Measurements from ENCODE around the gene CCT6B. TPM values are rescaled to one million over a fixed set of nuclear protein-coding genes. Genes with fewer than 3 reads are reported as not detected.

The CCT6B gene
- total and polyA plus RNA-seq, 2 of the 13 experiments (the other 11 are each of a cell fraction or from before 2014, with no cell fraction given), result 0.41 to 1.4 TPM

DNA sequence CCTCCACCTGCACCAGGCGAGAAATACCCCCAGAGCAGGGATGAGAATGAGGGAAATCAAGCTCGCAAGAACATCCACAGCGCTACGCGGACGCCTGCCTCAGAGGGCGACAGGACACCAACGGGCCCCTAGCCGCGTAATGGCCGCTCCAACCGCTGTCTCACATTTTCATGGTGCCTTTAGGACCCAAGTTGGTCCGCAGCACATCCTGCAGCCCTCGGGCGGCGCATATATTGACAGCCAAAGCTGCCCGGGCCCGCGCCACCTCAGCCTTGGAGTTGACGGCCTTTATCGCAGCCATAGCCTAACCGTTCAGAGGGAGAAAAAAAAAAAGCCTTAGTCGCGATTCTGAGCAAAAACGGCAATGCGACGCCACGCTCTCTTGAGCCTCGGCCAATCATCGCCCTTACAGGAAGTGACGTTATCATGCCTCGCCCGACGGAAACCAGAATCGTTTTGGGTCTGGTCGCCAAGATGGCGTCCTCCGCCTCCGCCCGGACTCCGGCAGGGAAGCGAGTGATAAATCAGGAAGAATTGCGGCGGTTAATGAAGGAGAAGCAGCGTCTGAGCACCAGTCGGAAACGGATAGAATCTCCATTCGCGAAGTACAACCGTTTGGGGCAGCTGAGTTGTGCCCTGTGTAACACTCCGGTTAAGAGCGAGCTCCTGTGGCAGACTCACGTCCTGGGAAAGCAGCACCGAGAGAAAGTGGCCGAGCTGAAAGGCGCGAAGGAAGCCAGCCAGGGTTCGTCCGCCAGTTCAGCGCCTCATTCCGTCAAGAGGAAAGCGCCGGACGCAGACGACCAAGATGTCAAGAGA is at the start of gene CCT6B, which contains the start of gene ZNF830 (continued):
- TF ChIP-seq, protein P1, sequence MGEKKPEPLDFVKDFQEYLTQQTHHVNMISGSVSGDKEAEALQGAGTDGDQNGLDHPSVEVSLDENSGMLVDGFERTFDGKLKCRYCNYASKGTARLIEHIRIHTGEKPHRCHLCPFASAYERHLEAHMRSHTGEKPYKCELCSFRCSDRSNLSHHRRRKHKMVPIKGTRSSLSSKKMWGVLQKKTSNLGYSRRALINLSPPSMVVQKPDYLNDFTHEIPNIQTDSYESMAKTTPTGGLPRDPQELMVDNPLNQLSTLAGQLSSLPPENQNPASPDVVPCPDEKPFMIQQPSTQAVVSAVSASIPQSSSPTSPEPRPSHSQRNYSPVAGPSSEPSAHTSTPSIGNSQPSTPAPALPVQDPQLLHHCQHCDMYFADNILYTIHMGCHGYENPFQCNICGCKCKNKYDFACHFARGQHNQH (CRISPR knock-in tag; IDR thresholded peaks at IDR 0.05), result peak; percentile 64
- TF ChIP-seq ZNF616 (CRISPR knock-in tag; IDR thresholded peaks at IDR 0.05; ENCODE audit: low read depth) (no peak), REL (CRISPR knock-in tag; conservative IDR thresholded peaks at IDR 0.05) (0 out of 2 replicates have a peak, but pooled peaks have one; percentile 75), FOXA1 (IDR thresholded peaks at IDR 0.05) (no peak), FOXA1 (CRISPR knock-in tag; IDR thresholded peaks at IDR 0.05) (no peak), MED8 (CRISPR knock-in tag; IDR thresholded peaks at IDR 0.05; ENCODE audit: insufficient replicate concordance) (peak; percentile 81), ARID2 (CRISPR knock-in tag; IDR thresholded peaks at IDR 0.05; ENCODE audit: borderline replicate concordance) (no peak), NFIB (CRISPR knock-in tag; IDR thresholded peaks at IDR 0.05; ENCODE audit: borderline replicate concordance) (no peak), EHMT2 (IDR thresholded peaks at IDR 0.05; ENCODE audit: borderline replicate concordance, low read depth, low read length) (peak; percentile 98), ZFP37 (CRISPR knock-in tag; IDR thresholded peaks at IDR 0.05; ENCODE audit: borderline replicate concordance) (no peak), ZNF782 (CRISPR knock-in tag; IDR thresholded peaks at IDR 0.05; ENCODE audit: borderline replicate concordance) (peak; percentile 46; the same call in 1 of the 2 replicates), HMG20A (CRISPR knock-in tag; IDR thresholded peaks at IDR 0.05; ENCODE audit: borderline replicate concordance) (no peak), POLR2A (IDR thresholded peaks at IDR 0.05; ENCODE audit: insufficient read depth in 1 of 2, low read depth in 2 of 2, low read length in 2 of 2) (peak; percentile 89 to 94), TEAD2 (CRISPR knock-in tag; IDR thresholded peaks at IDR 0.05) (no peak), EP300 (IDR thresholded peaks at IDR 0.05; ENCODE audit: low read depth in 2 of 2, low read length in 2 of 2) (no peak), EP300 (CRISPR knock-in tag; IDR thresholded peaks at IDR 0.05; ENCODE audit: borderline replicate concordance) (no peak), EED (CRISPR knock-in tag; IDR thresholded peaks at IDR 0.05) (no peak), ZMYM3 (CRISPR knock-in tag; IDR thresholded peaks at IDR 0.05) (no peak; the same call in 1 of the 2 replicates), PHF8 (CRISPR knock-in tag; IDR thresholded peaks at IDR 0.05) (peak; percentile 95)
- TF ChIP-seq, protein P2, sequence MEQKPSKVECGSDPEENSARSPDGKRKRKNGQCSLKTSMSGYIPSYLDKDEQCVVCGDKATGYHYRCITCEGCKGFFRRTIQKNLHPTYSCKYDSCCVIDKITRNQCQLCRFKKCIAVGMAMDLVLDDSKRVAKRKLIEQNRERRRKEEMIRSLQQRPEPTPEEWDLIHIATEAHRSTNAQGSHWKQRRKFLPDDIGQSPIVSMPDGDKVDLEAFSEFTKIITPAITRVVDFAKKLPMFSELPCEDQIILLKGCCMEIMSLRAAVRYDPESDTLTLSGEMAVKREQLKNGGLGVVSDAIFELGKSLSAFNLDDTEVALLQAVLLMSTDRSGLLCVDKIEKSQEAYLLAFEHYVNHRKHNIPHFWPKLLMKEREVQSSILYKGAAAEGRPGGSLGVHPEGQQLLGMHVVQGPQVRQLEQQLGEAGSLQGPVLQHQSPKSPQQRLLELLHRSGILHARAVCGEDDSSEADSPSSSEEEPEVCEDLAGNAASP (CRISPR knock-in tag; IDR thresholded peaks at IDR 0.05; ENCODE audit: borderline replicate concordance), result no peak
- TF ChIP-seq, protein P3, sequence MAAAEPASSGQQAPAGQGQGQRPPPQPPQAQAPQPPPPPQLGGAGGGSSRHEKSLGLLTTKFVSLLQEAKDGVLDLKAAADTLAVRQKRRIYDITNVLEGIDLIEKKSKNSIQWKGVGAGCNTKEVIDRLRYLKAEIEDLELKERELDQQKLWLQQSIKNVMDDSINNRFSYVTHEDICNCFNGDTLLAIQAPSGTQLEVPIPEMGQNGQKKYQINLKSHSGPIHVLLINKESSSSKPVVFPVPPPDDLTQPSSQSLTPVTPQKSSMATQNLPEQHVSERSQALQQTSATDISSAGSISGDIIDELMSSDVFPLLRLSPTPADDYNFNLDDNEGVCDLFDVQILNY (CRISPR knock-in tag; conservative IDR thresholded peaks at IDR 0.05), result no peak
- TF ChIP-seq, protein P4, sequence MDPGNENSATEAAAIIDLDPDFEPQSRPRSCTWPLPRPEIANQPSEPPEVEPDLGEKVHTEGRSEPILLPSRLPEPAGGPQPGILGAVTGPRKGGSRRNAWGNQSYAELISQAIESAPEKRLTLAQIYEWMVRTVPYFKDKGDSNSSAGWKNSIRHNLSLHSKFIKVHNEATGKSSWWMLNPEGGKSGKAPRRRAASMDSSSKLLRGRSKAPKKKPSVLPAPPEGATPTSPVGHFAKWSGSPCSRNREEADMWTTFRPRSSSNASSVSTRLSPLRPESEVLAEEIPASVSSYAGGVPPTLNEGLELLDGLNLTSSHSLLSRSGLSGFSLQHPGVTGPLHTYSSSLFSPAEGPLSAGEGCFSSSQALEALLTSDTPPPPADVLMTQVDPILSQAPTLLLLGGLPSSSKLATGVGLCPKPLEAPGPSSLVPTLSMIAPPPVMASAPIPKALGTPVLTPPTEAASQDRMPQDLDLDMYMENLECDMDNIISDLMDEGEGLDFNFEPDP (CRISPR knock-in tag; conservative IDR thresholded peaks at IDR 0.05), result no peak
- TF ChIP-seq, protein P5, sequence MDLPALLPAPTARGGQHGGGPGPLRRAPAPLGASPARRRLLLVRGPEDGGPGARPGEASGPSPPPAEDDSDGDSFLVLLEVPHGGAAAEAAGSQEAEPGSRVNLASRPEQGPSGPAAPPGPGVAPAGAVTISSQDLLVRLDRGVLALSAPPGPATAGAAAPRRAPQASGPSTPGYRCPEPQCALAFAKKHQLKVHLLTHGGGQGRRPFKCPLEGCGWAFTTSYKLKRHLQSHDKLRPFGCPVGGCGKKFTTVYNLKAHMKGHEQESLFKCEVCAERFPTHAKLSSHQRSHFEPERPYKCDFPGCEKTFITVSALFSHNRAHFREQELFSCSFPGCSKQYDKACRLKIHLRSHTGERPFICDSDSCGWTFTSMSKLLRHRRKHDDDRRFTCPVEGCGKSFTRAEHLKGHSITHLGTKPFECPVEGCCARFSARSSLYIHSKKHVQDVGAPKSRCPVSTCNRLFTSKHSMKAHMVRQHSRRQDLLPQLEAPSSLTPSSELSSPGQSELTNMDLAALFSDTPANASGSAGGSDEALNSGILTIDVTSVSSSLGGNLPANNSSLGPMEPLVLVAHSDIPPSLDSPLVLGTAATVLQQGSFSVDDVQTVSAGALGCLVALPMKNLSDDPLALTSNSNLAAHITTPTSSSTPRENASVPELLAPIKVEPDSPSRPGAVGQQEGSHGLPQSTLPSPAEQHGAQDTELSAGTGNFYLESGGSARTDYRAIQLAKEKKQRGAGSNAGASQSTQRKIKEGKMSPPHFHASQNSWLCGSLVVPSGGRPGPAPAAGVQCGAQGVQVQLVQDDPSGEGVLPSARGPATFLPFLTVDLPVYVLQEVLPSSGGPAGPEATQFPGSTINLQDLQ (CRISPR knock-in tag; IDR thresholded peaks at IDR 0.05), result no peak; the same call in 1 of the 2 replicates
